Activated naive CD8-positive, alpha-beta T cell treated with anti-CD3 and anti-CD28 coated beads, Interleukin-2, amount 10 ng/mL, durations not matched to agents 7 days and 5 days (primary cell): ENCODE results near the gene TOR2A. TPM values are rescaled to one million over a fixed set of nuclear protein-coding genes. Genes with fewer than 3 reads are reported as not detected.

Experiments
- ATAC-seq: fragments of 150-1000 bp; cut with Tn5 transposase; one replicate; pipeline ENCODE4 v1.10.0; 2021; ENCODE audit warnings: low read depth, moderate library complexity
- POLR2A ChIA-PET: fragments of 350-600 bp; sonication (Branson Sonifier 250); formaldehyde crosslinking; loops from one replicate; lab custom pipeline; 2021; ENCODE audit warnings: antibody characterized with exemption; lab: Charles Lee
- DNase-seq: peaks from one replicate; pipeline ENCODE4 v3.0.0; 2021
- H3K27ac Mint-ChIP-seq: one replicate; pipeline ENCODE4 v1.8.0; 2022; ENCODE audit warnings: mild to moderate bottlenecking, mixed read lengths
- H3K27me3 Mint-ChIP-seq: one replicate; pipeline ENCODE4 v1.8.0; 2022; ENCODE audit warnings: mild to moderate bottlenecking, moderate library complexity, mixed read lengths
- H3K36me3 Mint-ChIP-seq: one replicate; pipeline ENCODE4 v1.8.0; 2021; ENCODE audit warnings: mild to moderate bottlenecking, mixed read lengths
- H3K4me1 Mint-ChIP-seq: one replicate; pipeline ENCODE4 v1.8.0; 2021; ENCODE audit warnings: mixed read lengths
- H3K4me3 Mint-ChIP-seq: one replicate; pipeline ENCODE4 v1.8.0; 2022; ENCODE audit warnings: mild to moderate bottlenecking, moderate library complexity, mixed read lengths
- H3K9me3 Mint-ChIP-seq: one replicate; pipeline ENCODE4 v1.8.0; 2021; ENCODE audit warnings: mixed read lengths
- total RNA-seq, 2 experiments: library from RNA; stranded (reverse); gene quantifications; one replicate each; pipeline ENCODE4 v1.2.3, GENCODE V29; 2021

Gene TOR2A
- total RNA-seq, 2 experiments from 2014 or later = 21.7 to 24.4 TPM

- no peak for DNase-seq
- H3K4me3 Mint-ChIP-seq = no peak overlapping the region
- H3K36me3 Mint-ChIP-seq = peaks cover 23% of the 10 kb centered on the region
- no peak overlapping the region for H3K27ac Mint-ChIP-seq
- ATAC-seq = no peak
- no peaks in the 10 kb centered on the region for H3K9me3 Mint-ChIP-seq
- POLR2A ChIA-PET = interaction anchor here (0.6 kb wide), 1 partner anchor 14 kb away, joined by 3 read pairs; no protein-coding TSS in a partner anchor
- H3K4me1 Mint-ChIP-seq = peaks cover 15% of the 10 kb centered on the region
- H3K27me3 Mint-ChIP-seq = no peaks in the 10 kb centered on the region
Observed at GRCh38 chr9:127751269-127752054, 16.4 kb upstream of the TOR2A start.

GRCh38 chr9:127749090-127749787, 14.1 kb upstream of the TOR2A start:
- no peak overlapping the region for H3K27ac Mint-ChIP-seq
- peaks cover 26% of the 10 kb centered on the region for H3K36me3 Mint-ChIP-seq
- no peaks in the 10 kb centered on the region for H3K9me3 Mint-ChIP-seq
- DNase-seq (no peak), ATAC-seq (no peak)
- H3K4me1 Mint-ChIP-seq = peaks cover 15% of the 10 kb centered on the region
- no peaks in the 10 kb centered on the region for H3K27me3 Mint-ChIP-seq
- H3K4me3 Mint-ChIP-seq = no peak overlapping the region
- POLR2A ChIA-PET = no interaction called here

GRCh38 chr9:127746959-127747569, 12.0 kb upstream of the TOR2A start:
- no peaks in the 10 kb centered on the region for H3K9me3 Mint-ChIP-seq
- no peaks in the 10 kb centered on the region for H3K27me3 Mint-ChIP-seq
- H3K4me1 Mint-ChIP-seq = peaks cover 15% of the 10 kb centered on the region
- DNase-seq = no peak
- peak; percentile 74 for ATAC-seq
- peaks cover 31% of the 10 kb centered on the region for H3K36me3 Mint-ChIP-seq
- peak overlapping the region; percentile 72 for H3K27ac Mint-ChIP-seq
- peak overlapping the region; percentile 39 for H3K4me3 Mint-ChIP-seq
- POLR2A ChIA-PET = interaction anchor here (0.8 to 2.2 kb wide), 5 partner anchors 11 to 161 kb away, joined by 3 to 6 read pairs (median 3); partner anchors contain the start of genes CDK9 and TOR2A

DNA sequence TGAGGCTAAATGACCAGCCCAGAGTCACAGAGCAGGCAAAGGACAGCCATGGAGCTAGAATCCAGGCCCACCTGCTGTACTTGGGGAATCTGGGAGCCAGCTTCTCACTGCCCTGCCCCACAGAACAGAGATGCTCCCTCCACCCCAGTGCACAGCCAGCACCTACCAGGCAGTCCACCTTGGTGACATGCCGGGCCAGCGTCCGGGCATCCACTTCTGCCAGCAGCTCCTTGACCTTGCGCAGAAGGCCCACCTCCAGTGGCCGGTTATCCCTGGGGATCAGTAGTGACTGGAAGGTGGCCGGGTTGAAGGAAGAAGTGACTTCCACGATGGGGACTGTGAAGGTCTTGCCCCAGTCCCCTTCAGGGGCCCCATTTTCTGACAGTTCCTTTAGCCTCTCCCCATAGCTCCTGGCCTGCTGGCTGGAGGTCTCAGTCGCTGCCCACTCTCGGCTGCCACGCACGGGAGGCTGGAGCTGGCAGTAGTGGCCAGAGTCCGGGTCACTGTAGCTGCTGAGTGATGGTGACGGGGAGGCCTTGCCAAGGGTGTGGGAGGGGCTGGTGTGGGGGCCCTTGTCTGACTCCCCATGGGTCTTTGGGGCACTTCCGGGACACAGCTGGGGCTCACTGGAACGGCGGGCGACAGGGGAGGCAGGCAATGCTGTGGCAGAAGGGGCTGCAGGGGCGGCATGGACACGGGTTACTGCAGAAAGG, 9.5 kb upstream of the TOR2A start:
- Mint-ChIP-seq H3K27me3 (no peaks in the 10 kb centered on the region), H3K9me3 (no peaks in the 10 kb centered on the region), H3K4me1 (peaks cover 11% of the 10 kb centered on the region), H3K36me3 (peaks cover 28% of the 10 kb centered on the region), H3K27ac (no peak overlapping the region), H3K4me3 (no peak overlapping the region)
- DNase-seq (no peak), ATAC-seq (no peak)
- POLR2A ChIA-PET = interaction anchor here (0.6 to 2.5 kb wide), 4 partner anchors 9 to 137 kb away, joined by 3 to 11 read pairs (median 4); partner anchors contain the start of gene TOR2A

DNA sequence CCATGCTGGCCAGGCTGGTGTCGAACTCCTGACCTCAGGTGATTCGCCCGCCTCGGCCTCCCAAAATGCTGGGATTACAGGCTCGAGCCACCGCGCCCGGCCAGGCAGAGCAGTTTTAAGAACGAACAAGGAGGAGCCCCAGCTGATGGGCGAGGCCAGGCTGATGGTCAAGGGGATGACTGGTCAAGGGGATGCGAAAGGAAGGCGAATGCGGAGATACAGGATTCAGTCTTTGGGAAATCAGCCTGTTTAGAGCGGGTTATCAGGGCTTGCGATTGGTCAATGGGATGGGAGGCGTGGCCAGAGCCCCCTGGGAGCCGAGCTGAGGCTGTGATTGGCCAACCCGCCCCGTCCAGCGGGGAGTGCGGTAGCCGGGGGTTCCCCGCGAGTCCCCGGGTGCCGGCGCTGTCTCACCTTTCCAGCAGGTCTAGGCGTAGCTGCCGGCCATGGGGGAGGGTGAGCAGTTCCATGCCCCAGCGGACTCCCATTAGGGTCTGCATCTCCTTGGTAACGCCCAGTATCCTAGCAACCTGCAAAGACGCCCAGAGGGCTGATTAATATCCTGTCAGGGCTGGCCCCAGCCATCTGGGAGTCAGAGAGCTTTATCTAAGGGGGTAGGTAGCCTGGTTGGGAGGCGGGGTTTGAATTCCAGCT, 7.5 kb upstream of the TOR2A start:
- Mint-ChIP-seq H3K27me3 (no peaks in the 10 kb centered on the region), H3K4me1 (peaks cover 5% of the 10 kb centered on the region), H3K36me3 (peaks cover 30% of the 10 kb centered on the region), H3K9me3 (no peaks in the 10 kb centered on the region), H3K27ac (peak overlapping the region; percentile 38), H3K4me3 (no peak overlapping the region)
- no peak for DNase-seq
- no peak for ATAC-seq
- POLR2A ChIA-PET = interaction anchor here (0.7 to 0.8 kb wide), 2 partner anchors 28 to 35 kb away, joined by 3 read pairs; partner anchors contain the start of gene SH2D3C

- peaks cover 1% of the 10 kb centered on the region for H3K4me1 Mint-ChIP-seq
- H3K27me3 Mint-ChIP-seq = no peaks in the 10 kb centered on the region
- no peak for DNase-seq
- no peak overlapping the region for H3K4me3 Mint-ChIP-seq
- H3K27ac Mint-ChIP-seq = no peak overlapping the region
- H3K9me3 Mint-ChIP-seq = no peaks in the 10 kb centered on the region
- peaks cover 26% of the 10 kb centered on the region for H3K36me3 Mint-ChIP-seq
- no peak for ATAC-seq
- POLR2A ChIA-PET = interaction anchor here (0.7 kb wide), 1 partner anchor 29 kb away, joined by 3 read pairs; no protein-coding TSS in a partner anchor
Observed at GRCh38 chr9:127741831-127742434, 6.8 kb upstream of the TOR2A start.

DNA sequence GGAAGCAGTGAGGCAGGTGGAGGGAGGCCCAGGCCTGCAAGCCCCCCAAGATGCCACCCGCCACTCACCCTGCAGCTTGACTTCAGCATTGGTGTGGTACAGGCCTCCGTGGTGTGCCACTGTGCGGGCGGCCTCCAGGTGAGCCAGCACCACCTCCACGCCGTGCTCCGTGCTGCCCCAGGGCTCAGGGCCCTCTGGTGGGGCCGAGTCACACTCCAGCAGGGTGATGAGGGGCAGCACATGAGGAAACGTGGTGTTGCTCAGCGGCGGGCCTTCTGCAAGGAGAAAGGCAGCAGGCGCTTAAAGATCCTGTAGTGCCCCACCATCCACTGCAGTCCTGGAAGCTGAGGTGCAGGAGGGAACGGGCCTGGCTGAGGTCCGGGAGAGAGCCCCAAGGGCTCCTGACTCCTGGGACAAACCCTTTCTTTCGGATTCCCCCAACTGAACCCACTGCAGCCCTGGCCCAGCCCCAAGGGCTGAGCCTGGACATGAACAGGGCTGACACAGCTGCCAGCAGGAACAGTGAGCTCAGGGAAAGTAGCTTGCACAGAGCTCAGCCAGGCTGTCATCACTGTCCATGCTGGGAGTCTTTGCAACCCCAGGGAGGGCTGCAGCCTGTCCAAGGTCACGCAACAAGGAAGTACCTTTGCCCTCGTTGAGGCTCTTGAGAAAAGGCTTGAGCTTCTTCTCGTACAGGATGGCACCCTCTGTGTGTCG, 4.7 kb upstream of the TOR2A start:
- no peak overlapping the region for H3K27ac Mint-ChIP-seq
- no peak for ATAC-seq
- H3K36me3 Mint-ChIP-seq = peaks cover 23% of the 10 kb centered on the region
- peaks cover 6% of the 10 kb centered on the region for H3K4me1 Mint-ChIP-seq
- no peaks in the 10 kb centered on the region for H3K9me3 Mint-ChIP-seq
- POLR2A ChIA-PET = no interaction called here
- no peaks in the 10 kb centered on the region for H3K27me3 Mint-ChIP-seq
- no peak overlapping the region for H3K4me3 Mint-ChIP-seq
- DNase-seq = no peak

DNA sequence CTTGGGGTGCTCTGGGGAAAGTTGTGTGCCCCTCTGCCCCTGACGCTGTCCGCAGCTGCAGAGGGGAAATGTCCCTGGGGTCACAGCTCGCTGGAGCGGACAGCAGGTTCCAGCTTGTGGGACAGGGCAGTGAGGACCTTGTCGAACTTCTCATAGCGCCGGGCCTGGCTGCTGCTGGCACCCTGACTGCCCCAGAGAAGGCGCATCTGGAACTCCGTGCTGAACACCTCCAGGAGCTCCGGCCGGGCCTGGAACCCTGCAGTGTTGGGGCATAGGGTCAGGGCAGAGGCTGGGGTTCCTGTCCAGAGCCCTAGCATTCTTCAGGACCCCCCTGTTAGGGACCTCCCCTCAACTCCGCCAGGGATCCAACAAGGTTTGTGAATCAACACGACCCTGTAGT, 3.6 kb upstream of the TOR2A start:
- H3K4me3 Mint-ChIP-seq = no peak overlapping the region
- POLR2A ChIA-PET = no interaction called here
- no peak for ATAC-seq
- no peak overlapping the region for H3K27ac Mint-ChIP-seq
- no peaks in the 10 kb centered on the region for H3K27me3 Mint-ChIP-seq
- peaks cover 23% of the 10 kb centered on the region for H3K36me3 Mint-ChIP-seq
- H3K9me3 Mint-ChIP-seq = no peaks in the 10 kb centered on the region
- no peak for DNase-seq
- peaks cover 11% of the 10 kb centered on the region for H3K4me1 Mint-ChIP-seq

DNA sequence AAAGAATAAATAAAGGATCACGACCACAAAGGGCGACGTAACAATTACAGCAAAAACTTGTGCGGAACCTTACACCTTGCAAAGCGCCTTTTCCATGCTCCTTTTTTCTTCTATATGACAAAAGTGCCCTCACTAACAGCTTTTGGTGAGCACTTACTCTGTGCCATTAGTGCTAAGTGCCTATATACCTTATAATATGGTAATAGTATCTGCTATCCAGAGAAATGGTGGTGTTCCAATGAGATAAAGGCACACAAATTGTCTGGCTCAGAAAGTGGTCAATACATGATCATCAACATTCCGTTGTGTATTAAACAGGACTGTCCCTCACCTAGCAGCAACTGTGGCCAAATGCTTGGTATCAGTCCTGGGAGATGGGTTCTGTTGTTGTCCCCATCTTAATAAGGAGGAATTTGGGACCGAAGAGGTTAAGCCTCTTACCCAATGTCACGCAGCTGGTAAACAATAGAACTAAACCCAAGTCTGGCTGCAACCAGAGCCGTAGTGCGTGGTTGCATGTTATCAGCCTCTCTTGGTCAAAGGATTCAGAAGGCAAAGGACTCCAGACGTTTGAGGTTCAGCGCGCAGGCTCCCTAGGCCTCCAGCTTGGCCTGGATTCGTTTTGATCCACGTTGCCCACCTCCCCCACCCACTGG, 564 bp upstream of the TOR2A start:
- no peak for ATAC-seq
- Mint-ChIP-seq H3K27ac (peak overlapping the region; percentile 93), H3K27me3 (no peaks in the 10 kb centered on the region), H3K4me3 (peak overlapping the region; percentile 87), H3K4me1 (peaks cover 14% of the 10 kb centered on the region), H3K36me3 (peaks cover 9% of the 10 kb centered on the region), H3K9me3 (no peaks in the 10 kb centered on the region)
- DNase-seq = no peak
- POLR2A ChIA-PET = interaction anchor here (0.6 to 2.2 kb wide), 29 partner anchors 9 to 284 kb away, joined by 3 to 29 read pairs (median 5); partner anchors contain the start of genes CDK9, CFAP157, LRSAM1 and PTRH1

GRCh38 chr9:127734247-127734746, 797 bp downstream of the TOR2A start:
- Mint-ChIP-seq H3K9me3 (no peaks in the 10 kb centered on the region), H3K27ac (peak overlapping the region; percentile 79), H3K27me3 (no peaks in the 10 kb centered on the region), H3K4me3 (peak overlapping the region; percentile 87), H3K36me3 (peaks cover 8% of the 10 kb centered on the region), H3K4me1 (peaks cover 14% of the 10 kb centered on the region)
- ATAC-seq = no peak
- DNase-seq = no peak
- POLR2A ChIA-PET = interaction anchor here (0.5 to 2.2 kb wide), 30 partner anchors 10 to 1338 kb away, joined by 3 to 29 read pairs (median 5); partner anchors contain the start of genes CDK9, CFAP157, LRSAM1 and PTRH1

DNA sequence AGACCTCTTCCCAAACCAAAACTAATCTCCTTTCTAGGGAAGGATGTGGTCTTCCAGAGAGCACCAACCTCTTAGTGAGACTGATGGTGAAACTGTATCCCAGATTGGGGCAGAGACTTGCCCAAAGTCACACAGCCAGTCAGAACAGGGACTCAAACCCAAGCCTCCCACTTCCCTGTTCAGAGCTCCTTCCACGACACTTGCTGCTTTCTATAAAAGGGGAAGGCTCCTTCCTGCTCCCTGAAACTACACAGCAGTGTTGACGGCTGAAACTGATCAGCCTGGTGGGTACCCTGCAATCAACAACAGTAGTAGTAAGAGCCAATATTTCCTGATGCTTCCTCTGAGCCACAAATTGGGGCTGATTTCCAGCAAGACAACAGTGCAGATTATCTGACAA, 1.5 kb downstream of the TOR2A start:
- DNase-seq (no peak), ATAC-seq (no peak)
- H3K36me3 Mint-ChIP-seq = peaks cover 5% of the 10 kb centered on the region
- POLR2A ChIA-PET = interaction anchor here (1.9 kb wide), 1 partner anchor 27 kb away, joined by 5 read pairs; the partner anchor contains the start of gene CFAP157
- peak overlapping the region; percentile 87 for H3K4me3 Mint-ChIP-seq
- H3K27me3 Mint-ChIP-seq = no peaks in the 10 kb centered on the region
- H3K4me1 Mint-ChIP-seq = peaks cover 14% of the 10 kb centered on the region
- H3K27ac Mint-ChIP-seq = peak overlapping the region; percentile 79
- H3K9me3 Mint-ChIP-seq = no peaks in the 10 kb centered on the region
